Lower lobe of right lung (tissue), 2 donors: ENCODE results near the gene TAS2R41. TPM values are rescaled to one million over a fixed set of nuclear protein-coding genes. Genes with fewer than 3 reads are reported as not detected.

Experiments
- ATAC-seq, 2 donors: fragments of 200-7000 bp; cut with Tn5 transposase; one replicate each; pipeline ENCODE4 v1.9.1; 2020 to 2022; ENCODE audit warnings: mild to moderate bottlenecking in 2 of 2, moderate library complexity in 2 of 2
- DNase-seq: peaks from one replicate; pipeline ENCODE4 v3.0.0-alpha.2; 2020
- H3K27ac ChIP-seq: fragments of 200-600 bp; one replicate; pipeline ENCODE4 v1.8.0; 2022
- H3K27me3 ChIP-seq: fragments of 200-600 bp; one replicate; pipeline ENCODE4 v1.8.0; 2022; ENCODE audit warnings: low read depth
- H3K36me3 ChIP-seq: fragments of 200-600 bp; one replicate; pipeline ENCODE4 v1.8.0; 2022; ENCODE audit warnings: mild to moderate bottlenecking
- H3K4me1 ChIP-seq: fragments of 200-600 bp; one replicate; pipeline ENCODE4 v1.8.0; 2022
- H3K4me3 ChIP-seq: fragments of 200-600 bp; one replicate; pipeline ENCODE4 v1.8.0; 2022; ENCODE audit warnings: mild to moderate bottlenecking
- H3K9me3 ChIP-seq: fragments of 200-600 bp; one replicate; pipeline ENCODE4 v1.8.0; 2022
- intact Hi-C: fragments of 100-400 bp; cut with DNase I; formaldehyde crosslinking; loops from one replicate; pipeline ENCODE4 v1.11.0; 2022
- total RNA-seq: library from RNA; stranded (reverse); fragmentation: NEBNext Ultra II Directional; extraction: Animal tissue kit (Norgen Biotek cat#: 25700); gene quantifications from one replicate; pipeline ENCODE4 v1.2.1, GENCODE V29; 2021
- TF ChIP-seq, protein P1 (sequence below): fragments of 200-600 bp; IDR thresholded peaks from one replicate; pipeline ENCODE4 v1.8.0; 2022; ENCODE audit warnings: antibody characterized with exemption, mild to moderate bottlenecking
- donor health status: DM: no; HTN: yes; CAD: no; lungs with severe emphysema.

The TAS2R41 gene
- total RNA-seq, 1 donor from 2014 or later: not detected

DNA sequence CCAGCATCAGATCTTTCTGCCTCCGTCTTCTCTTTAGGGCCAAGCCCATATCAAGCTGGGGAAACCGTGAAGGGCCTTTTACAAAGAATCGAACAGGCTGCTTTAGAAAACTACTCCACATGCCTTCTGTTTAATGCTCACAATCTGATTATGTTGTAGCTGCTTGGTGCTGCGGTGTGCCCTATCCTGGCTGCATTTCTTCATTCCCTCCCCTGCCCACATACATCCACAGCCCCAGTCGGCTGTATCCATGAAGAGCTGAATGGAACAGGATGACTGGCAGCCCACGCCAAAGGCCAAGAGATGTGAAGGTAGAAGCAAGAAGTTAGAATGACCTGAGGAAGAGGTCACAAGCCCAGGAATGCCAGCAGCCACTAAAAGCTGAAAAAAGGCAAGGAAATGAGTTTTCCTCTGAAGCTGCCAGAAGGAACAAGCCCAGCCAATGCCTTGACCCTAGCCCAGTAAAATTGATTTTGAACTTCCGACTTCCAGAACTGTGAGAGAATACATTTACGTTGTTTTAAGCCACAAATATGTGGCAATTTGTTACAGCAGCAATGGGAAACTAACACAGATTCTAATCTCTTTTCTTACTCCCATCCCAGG lies 22.2 kb downstream of the TAS2R41 start:
- intact Hi-C loops: no loop called here
- ATAC-seq (no peak), DNase-seq (no peak)
- TF ChIP-seq, protein P1, sequence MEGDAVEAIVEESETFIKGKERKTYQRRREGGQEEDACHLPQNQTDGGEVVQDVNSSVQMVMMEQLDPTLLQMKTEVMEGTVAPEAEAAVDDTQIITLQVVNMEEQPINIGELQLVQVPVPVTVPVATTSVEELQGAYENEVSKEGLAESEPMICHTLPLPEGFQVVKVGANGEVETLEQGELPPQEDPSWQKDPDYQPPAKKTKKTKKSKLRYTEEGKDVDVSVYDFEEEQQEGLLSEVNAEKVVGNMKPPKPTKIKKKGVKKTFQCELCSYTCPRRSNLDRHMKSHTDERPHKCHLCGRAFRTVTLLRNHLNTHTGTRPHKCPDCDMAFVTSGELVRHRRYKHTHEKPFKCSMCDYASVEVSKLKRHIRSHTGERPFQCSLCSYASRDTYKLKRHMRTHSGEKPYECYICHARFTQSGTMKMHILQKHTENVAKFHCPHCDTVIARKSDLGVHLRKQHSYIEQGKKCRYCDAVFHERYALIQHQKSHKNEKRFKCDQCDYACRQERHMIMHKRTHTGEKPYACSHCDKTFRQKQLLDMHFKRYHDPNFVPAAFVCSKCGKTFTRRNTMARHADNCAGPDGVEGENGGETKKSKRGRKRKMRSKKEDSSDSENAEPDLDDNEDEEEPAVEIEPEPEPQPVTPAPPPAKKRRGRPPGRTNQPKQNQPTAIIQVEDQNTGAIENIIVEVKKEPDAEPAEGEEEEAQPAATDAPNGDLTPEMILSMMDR: no peak
- no peaks in the 10 kb centered on the region for H3K27me3 ChIP-seq
- H3K27ac ChIP-seq: peak overlapping the region; percentile 60
- H3K4me1 ChIP-seq: peaks cover 10% of the 10 kb centered on the region
- H3K36me3 ChIP-seq: no peaks in the 10 kb centered on the region
- H3K4me3 ChIP-seq: no peak overlapping the region
- no peaks in the 10 kb centered on the region for H3K9me3 ChIP-seq

DNA sequence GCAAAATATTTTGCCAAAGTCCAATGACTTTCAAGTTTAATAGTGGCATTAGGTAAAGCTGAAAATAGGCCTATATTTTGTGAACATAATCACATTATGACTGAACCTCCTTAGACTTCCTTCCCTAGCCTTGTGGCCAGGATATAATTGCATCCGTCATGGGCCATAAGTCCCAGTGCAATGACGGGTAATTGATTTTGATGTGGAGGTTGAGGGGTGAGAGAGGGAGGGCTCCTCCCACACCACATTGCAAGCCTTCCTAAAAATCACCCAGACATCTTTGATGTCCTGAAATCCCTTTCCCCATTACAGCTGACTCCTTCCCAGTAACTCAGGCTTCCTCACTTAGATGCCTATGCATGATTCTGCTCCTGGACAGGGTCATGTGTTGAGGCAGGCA lies 25.6 kb downstream of the TAS2R41 start:
- intact Hi-C loops: no loop called here
- DNase-seq (no peak), ATAC-seq (no peak)
- H3K4me1 ChIP-seq: peaks cover 10% of the 10 kb centered on the region
- TF ChIP-seq, protein P1: no peak
- no peaks in the 10 kb centered on the region for H3K27me3 ChIP-seq
- H3K27ac ChIP-seq: no peak overlapping the region
- H3K9me3 ChIP-seq: no peaks in the 10 kb centered on the region
- no peak overlapping the region for H3K4me3 ChIP-seq
- no peaks in the 10 kb centered on the region for H3K36me3 ChIP-seq

DNA sequence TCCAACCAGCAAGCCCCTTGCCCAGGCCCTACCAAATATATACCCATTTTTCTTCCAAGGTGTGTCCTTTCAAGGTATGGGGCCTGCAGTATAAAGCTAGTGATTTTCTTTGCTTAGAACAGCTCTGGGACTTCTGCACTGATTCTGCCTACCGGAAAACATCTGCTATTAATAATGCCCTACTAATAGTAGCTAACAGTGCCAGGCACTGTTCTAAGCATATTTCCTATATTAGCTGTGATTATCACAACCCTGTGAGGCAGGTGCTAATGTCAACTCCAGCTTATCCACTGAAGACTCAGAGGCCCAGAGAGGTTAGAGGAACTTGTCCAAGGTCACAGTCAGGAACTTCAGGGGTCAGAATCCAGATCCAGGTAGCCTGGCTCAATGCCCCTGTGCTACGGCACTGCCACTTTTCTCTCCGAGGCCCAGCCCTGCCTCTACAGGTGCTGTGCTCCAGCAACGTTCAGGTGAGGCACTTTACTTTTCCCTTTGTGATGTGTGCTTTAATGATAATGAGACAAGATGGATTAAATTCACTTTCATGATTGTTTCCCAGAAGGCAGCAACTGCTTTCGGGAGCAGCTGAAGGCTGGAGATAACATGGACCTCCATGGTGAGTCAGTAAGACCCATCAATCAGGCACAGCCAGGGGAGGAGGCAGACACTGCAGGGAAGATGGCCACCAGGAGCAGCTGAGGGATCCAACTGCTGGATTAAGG lies 26.7 kb downstream of the TAS2R41 start:
- no peak for ATAC-seq
- intact Hi-C loops: no loop called here

DNA sequence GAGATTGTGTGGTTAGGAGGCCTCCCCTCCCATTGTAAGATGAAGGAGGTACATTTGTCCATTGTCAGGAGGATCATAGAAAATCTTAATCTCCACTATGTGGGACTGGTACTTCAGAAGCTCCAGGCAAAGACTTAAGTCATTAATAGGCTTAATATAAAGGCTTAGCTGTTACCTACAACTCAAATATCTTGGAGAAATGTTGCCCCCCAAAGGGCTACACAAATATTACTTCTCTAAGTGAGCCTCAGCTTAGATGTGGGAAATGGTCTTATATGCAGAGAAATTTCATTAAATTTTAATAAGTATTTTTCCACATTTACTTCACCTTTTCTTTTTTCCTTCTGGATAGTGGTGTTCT lies 27.2 kb downstream of the TAS2R41 start:
- TF ChIP-seq, protein P1: peak; percentile 20
- H3K4me3 ChIP-seq: no peak overlapping the region
- DNase-seq: no peak
- intact Hi-C loops: no loop called here
- no peaks in the 10 kb centered on the region for H3K9me3 ChIP-seq
- H3K27me3 ChIP-seq: no peaks in the 10 kb centered on the region
- no peaks in the 10 kb centered on the region for H3K36me3 ChIP-seq
- no peak overlapping the region for H3K27ac ChIP-seq
- peaks cover 3% of the 10 kb centered on the region for H3K4me1 ChIP-seq
- no peak for ATAC-seq

More for the DNA sequence above, 26.7 kb downstream of the TAS2R41 start:
- no peaks in the 10 kb centered on the region for H3K9me3 ChIP-seq
- H3K4me1 ChIP-seq: peaks cover 8% of the 10 kb centered on the region
- H3K27ac ChIP-seq: no peak overlapping the region
- no peaks in the 10 kb centered on the region for H3K27me3 ChIP-seq
- H3K36me3 ChIP-seq: no peaks in the 10 kb centered on the region
- no peak overlapping the region for H3K4me3 ChIP-seq
- DNase-seq: no peak
- TF ChIP-seq, protein P1: no peak

DNA sequence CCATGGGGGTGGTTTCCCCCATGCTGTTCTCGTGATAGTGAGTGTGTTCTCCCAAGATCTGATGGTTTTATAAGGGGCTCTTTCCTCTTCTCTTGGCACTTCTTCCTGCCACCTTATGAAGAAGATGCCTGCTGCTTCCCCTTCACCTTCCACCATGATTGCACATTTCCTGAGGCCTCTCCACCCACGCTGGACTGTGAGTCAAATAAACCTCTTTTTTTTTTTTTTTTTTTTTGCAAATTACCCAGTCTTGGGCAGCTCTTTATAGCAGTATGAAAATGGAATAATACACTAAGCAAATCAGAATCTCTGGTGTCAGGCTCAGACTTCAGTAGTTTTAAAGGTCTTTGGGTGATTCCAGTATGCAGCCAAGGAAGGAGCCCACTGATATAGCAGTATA lies 28.2 kb downstream of the TAS2R41 start:
- no peaks in the 10 kb centered on the region for H3K27me3 ChIP-seq
- ATAC-seq (no peak), DNase-seq (no peak)
- no peaks in the 10 kb centered on the region for H3K4me1 ChIP-seq
- H3K4me3 ChIP-seq: no peak overlapping the region
- no peaks in the 10 kb centered on the region for H3K36me3 ChIP-seq
- intact Hi-C loops: no loop called here
- H3K27ac ChIP-seq: no peak overlapping the region
- TF ChIP-seq, protein P1: no peak
- H3K9me3 ChIP-seq: no peaks in the 10 kb centered on the region
